HG03521 (cell line): Measurements from ENCODE around the gene TNRC6A.
"Not testable (repeated sequence)": the region's sequence is repeated elsewhere in the genome, so short reads cannot be mapped to it uniquely, and the experiment has no call there.

Source experiments
- ATAC-seq: cut with Tn5 transposase; IDR thresholded peaks from one replicate; pipeline ENCODE4 v1.9.1; 2021; ENCODE audit warnings: mild to moderate bottlenecking, moderate library complexity; ENCODE audit not compliant: unreplicated experiment

TNRC6A gene

GRCh38 chr16:24729243-24729950, at the start of gene TNRC6A:
TSS of gene TNRC6A (plus strand) at chr16:24729651. CDS start at chr16:24729842, 191 bp downstream.
- peak; percentile 86 for ATAC-seq

- no peak for ATAC-seq
These were observed 47.7 kb upstream of the TNRC6A start for GRCh38 chr16:24681793-24682192.

- no peak for ATAC-seq
These were observed 46.2 kb upstream of the TNRC6A start for GRCh38 chr16:24683250-24683649.

GRCh38 chr16:24683847-24684493, 45.5 kb upstream of the TNRC6A start:
- ATAC-seq = no peak

GRCh38 chr16:24685539-24686432, 43.7 kb upstream of the TNRC6A start:
- ATAC-seq = no peak

GRCh38 chr16:24686678-24687077, 42.8 kb upstream of the TNRC6A start:
- no peak for ATAC-seq

- no peak for ATAC-seq
These were observed 41.1 kb upstream of the TNRC6A start for GRCh38 chr16:24688359-24688758.

DNA sequence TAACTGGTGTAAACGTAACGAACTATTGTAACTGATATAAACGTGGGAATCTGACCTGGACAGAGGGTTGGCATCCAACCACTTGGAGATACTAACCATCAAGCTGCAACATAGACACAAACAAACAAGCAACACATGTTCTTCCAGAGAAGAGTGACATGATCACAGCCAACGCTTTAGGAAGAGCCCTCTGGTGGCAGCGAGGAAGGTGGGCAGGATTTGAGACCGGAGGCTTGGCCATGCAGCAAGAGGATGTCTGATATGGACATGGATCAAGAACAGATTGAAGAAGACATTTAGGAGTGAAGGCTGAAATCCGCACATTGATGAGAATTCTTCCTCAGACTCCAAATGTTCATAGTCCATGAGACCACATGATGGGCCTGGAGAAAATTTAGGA, 40.3 kb upstream of the TNRC6A start:
- no peak for ATAC-seq

- no peak for ATAC-seq
These were observed 36.6 kb upstream of the TNRC6A start for GRCh38 chr16:24692854-24693253.

- no peak for ATAC-seq
These were observed 34.5 kb upstream of the TNRC6A start for GRCh38 chr16:24694931-24695330.

DNA sequence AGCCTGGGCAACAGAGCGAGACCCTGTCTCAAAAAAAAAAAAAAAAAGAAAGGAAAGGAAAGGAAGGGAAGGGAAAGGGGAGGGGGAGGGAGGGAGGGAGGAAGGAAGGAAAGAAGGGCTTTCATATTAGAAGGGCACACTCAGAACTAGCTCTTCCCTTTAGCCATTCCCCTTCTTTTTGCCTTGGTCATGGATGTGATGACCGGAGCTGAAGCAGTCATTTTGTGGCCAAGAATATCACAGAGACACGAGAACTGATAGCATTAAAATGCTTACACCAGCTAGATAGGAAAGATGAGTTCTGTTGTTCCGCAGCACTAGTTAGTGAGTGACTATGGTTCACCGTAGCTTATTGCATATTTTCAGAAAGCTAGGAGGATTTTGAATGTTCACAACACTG, 32.8 kb upstream of the TNRC6A start:
- no peak for ATAC-seq

DNA sequence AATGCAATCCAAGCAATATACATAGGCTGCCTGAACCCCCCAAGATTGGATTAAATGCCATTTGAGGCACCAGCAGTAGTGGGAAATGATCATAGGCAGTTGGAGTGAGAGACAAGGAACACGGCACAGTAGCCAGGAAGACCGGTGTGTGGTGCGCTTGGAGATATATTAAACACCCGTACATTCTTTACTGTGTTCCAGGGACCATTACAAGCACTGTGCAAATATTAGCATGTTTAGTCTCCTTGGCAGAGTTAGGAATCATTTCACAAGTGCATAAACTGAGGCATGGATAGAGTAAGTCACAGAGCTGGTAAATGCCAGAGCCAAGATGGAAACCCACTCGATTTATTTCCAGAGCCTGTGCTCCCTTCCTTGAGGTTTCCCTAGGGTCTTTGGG, 31.1 kb upstream of the TNRC6A start:
- no peak for ATAC-seq

DNA sequence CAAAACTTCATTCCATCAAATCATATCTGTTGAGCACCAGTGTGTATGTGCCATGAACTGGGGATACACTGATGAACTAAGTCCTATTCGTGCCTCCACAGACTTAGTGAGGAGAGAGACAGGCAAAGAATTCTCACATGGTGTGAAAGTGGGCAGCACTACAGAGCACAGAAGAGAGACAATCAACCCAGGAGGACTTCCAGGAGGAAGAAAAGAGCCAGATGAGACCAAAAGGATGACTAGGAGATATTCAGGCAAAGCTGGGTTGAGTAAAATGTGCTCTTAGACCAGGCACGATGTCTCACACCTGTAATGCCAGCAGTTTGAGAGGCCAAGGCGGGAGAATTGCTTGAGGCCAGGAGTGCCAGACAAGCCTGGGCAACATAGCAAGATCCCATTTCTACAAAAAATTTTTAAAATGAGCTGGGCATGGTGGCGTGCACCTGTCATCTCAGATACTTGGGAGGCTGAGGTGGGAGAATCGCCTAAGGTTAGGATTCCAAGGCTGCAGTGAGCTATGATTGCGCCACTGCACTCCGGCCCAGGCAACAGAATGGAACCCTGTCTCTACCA, 30.2 kb upstream of the TNRC6A start:
- no peak for ATAC-seq

GRCh38 chr16:24700549-24701392, 28.7 kb upstream of the TNRC6A start:
- no peak for ATAC-seq

DNA sequence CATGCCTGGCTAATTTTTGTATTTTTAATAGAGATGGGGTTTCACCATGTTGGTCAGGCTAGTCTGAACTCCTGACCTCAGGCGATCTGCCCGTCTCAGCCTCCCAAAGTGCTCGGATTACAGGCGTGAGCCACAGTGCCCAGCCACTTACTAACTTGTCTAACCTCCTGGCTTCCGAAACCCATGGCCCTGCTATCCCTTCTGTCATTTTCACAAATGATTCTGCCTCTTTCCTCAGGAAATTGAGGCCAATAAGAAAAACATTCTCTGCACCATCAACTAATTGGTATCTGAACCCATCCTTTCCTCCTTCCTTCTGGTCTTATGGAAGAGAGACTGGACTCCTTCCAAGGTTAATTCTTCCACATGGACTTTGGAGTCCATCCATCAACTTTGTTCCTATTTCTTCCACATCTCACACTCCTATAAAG, 27.9 kb upstream of the TNRC6A start:
- ATAC-seq = no peak

DNA sequence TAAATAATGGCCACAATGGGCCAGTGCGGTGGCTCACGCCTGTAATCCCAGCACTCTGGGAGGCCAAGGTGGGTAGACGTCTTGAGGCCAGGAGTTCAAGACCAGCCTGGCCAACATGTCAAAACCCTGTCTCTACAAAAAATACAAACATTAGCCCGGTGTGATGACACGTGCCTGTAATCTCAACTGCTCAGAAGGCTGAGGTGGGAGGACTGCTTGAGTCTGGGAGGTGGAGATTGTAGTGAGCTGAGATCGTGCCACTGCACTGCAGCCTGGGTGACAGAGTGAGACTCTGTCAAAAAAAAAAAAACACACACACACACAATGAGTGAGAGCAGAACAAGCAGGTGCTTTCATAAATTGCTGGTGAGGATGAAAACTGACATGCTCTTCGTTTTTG, 21.7 kb upstream of the TNRC6A start:
- not testable (repeated sequence) for ATAC-seq

DNA sequence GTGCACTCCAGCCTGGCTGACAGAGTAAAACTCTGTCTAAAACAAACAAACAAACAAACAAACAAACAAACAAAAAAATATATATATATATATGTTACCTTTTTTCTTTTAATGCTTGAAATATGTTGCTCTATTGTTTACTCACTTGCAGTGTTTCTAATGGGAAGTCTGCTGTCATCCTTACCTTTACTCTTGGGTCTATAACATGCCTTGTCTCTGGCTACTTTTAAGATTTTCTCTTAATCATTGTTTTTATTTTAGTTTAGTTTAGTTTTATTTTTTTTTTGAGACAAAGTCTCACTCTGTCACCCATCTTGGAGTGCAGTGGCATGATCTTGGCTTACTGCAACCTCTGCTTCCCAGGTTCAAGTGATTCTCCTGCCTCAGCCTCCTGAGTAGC, 16.1 kb upstream of the TNRC6A start:
- ATAC-seq = no peak

DNA sequence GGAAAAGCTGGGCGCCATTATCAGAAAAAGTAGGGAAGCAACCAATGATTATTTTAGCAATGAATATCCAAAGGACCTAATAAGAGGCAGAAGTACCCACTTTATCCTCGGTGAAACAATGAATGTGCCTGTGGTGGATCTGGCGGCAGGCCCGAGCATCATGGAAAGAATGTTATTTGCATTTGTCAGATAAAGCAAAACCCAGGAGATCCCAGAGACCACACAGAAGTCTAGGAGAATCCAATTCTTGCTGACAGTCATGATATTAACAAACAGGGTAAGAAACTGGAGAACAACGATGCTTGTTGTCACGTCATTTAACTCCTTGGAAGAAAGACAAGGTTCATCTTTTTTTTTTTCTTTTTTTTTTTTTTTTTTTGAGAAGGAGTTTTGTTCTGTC, 12.0 kb upstream of the TNRC6A start:
- no peak for ATAC-seq

- ATAC-seq = no peak
These were observed 10.4 kb upstream of the TNRC6A start for GRCh38 chr16:24718967-24719521.

DNA sequence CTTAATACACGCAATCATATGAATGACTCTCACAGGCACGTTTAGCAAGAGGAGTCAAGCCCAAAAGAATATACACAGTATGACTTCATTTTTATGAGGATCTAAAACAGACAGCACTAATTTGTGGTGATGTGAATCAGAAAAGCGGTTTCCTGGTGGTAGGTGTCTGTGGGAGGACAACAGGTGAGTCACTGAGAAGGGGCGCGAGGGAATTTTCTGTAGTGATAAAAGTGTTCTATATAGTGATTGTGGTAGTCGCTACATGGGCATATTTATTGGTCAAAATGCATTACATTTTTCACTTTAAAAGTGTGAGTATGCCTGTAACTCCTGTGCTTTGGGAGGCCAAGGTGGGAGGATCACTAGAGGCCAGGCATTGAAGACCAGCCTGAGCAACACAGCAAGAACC, 7.6 kb upstream of the TNRC6A start:
- ATAC-seq = no peak
